Effector memory CD4-positive, alpha-beta T cell (primary cell): ENCODE measurements around the gene TNFRSF19.
A peak's percentile ranks its signal among the peaks of the same experiment; 100 is the strongest.
"Not testable (repeated sequence)": the region's sequence is repeated elsewhere in the genome, so short reads cannot be mapped to it uniquely, and the experiment has no call there.

Experiments
- DNase-seq, 3 donors: peaks; one replicate each; pipeline ENCODE4 v3.0.0-alpha.2; 2020
- H3K27ac ChIP-seq: 2 replicates; pipeline ENCODE4 v1.7.0; 2013; ENCODE audit warnings: mild to moderate bottlenecking, low read length, moderate library complexity; ENCODE audit not compliant: insufficient read depth, poor library complexity, severe bottlenecking
- H3K27me3 ChIP-seq: replicated peaks from 2 replicates; pipeline ENCODE4 v1.7.0; 2013; ENCODE audit warnings: mild to moderate bottlenecking, low read length; ENCODE audit not compliant: insufficient read depth, control insufficient read depth, poor library complexity, severe bottlenecking
- H3K36me3 ChIP-seq: 2 replicates; pipeline ENCODE4 v1.7.0; 2013; ENCODE audit warnings: mild to moderate bottlenecking, low read length, moderate library complexity; ENCODE audit not compliant: control insufficient read depth, insufficient read depth
- H3K4me1 ChIP-seq: 2 replicates; pipeline ENCODE4 v1.7.0; 2013; ENCODE audit warnings: low read length, mild to moderate bottlenecking; ENCODE audit not compliant: control insufficient read depth, insufficient read depth, poor library complexity, severe bottlenecking
- H3K4me3 ChIP-seq: 2 replicates; pipeline ENCODE4 v1.7.0; 2013; ENCODE audit warnings: low read length, low read depth, mild to moderate bottlenecking; ENCODE audit not compliant: insufficient read depth, poor library complexity, severe bottlenecking
- H3K9me3 ChIP-seq: 2 replicates; pipeline ENCODE4 v1.7.0; 2013; ENCODE audit warnings: mild to moderate bottlenecking, low read length, moderate library complexity; ENCODE audit not compliant: control insufficient read depth

Gene TNFRSF19

GRCh38 chr13:23579896-23580683 lies 9.9 kb downstream of the TNFRSF19 start:
- H3K4me1 ChIP-seq = peaks cover 13% of the 10 kb centered on the region
- H3K27me3 ChIP-seq = peaks cover 16% of the 10 kb centered on the region
- H3K36me3 ChIP-seq = no peaks in the 10 kb centered on the region
- no peaks in the 10 kb centered on the region for H3K9me3 ChIP-seq
- peak overlapping the region; percentile 63 for H3K4me3 ChIP-seq
- no peak overlapping the region for H3K27ac ChIP-seq
- no peak for DNase-seq

- Histone ChIP-seq H3K4me1 (peaks cover 13% of the 10 kb centered on the region), H3K4me3 (no peak overlapping the region), H3K9me3 (no peaks in the 10 kb centered on the region), H3K27me3 (peaks cover 16% of the 10 kb centered on the region), H3K36me3 (no peaks in the 10 kb centered on the region), H3K27ac (no peak overlapping the region)
- no peak for DNase-seq
Observed at GRCh38 chr13:23580684-23581060, 10.5 kb downstream of the TNFRSF19 start.

GRCh38 chr13:23583491-23583890 lies 13.3 kb downstream of the TNFRSF19 start:
- Histone ChIP-seq H3K9me3 (no peaks in the 10 kb centered on the region), H3K4me1 (peaks cover 13% of the 10 kb centered on the region), H3K36me3 (no peaks in the 10 kb centered on the region), H3K27ac (no peak overlapping the region), H3K4me3 (no peak overlapping the region), H3K27me3 (peaks cover 16% of the 10 kb centered on the region)
- no peak for DNase-seq

- Histone ChIP-seq H3K4me1 (peaks cover 9% of the 10 kb centered on the region), H3K27me3 (peaks cover 15% of the 10 kb centered on the region), H3K36me3 (no peaks in the 10 kb centered on the region), H3K9me3 (no peaks in the 10 kb centered on the region), H3K4me3 (no peak overlapping the region), H3K27ac (no peak overlapping the region)
- DNase-seq = no peak
Observed at GRCh38 chr13:23584275-23584674, 14.1 kb downstream of the TNFRSF19 start.

GRCh38 chr13:23586336-23586735 lies 16.1 kb downstream of the TNFRSF19 start:
- Histone ChIP-seq H3K27ac (no peak overlapping the region), H3K9me3 (no peaks in the 10 kb centered on the region), H3K27me3 (no peaks in the 10 kb centered on the region), H3K36me3 (no peaks in the 10 kb centered on the region), H3K4me3 (no peak overlapping the region), H3K4me1 (no peaks in the 10 kb centered on the region)
- no peak for DNase-seq

- Histone ChIP-seq H3K27ac (no peak overlapping the region), H3K27me3 (no peaks in the 10 kb centered on the region), H3K36me3 (no peaks in the 10 kb centered on the region), H3K9me3 (no peaks in the 10 kb centered on the region), H3K4me3 (no peak overlapping the region), H3K4me1 (no peaks in the 10 kb centered on the region)
- no peak for DNase-seq
Observed at GRCh38 chr13:23588666-23589065, 18.5 kb downstream of the TNFRSF19 start.

- no peaks in the 10 kb centered on the region for H3K36me3 ChIP-seq
- H3K4me3 ChIP-seq = no peak overlapping the region
Observed at GRCh38 chr13:23592596-23592995, 22.4 kb downstream of the TNFRSF19 start.

GRCh38 chr13:23593148-23593547 lies 22.9 kb downstream of the TNFRSF19 start:
- Histone ChIP-seq H3K9me3 (no peaks in the 10 kb centered on the region), H3K4me3 (no peak overlapping the region), H3K36me3 (no peaks in the 10 kb centered on the region), H3K4me1 (no peaks in the 10 kb centered on the region), H3K27me3 (peaks cover 3% of the 10 kb centered on the region), H3K27ac (no peak overlapping the region)
- no peak for DNase-seq

More at GRCh38 chr13:23592596-23592995, 22.4 kb downstream of the TNFRSF19 start:
- Histone ChIP-seq H3K4me1 (no peaks in the 10 kb centered on the region), H3K27ac (no peak overlapping the region), H3K27me3 (peaks cover 3% of the 10 kb centered on the region), H3K9me3 (no peaks in the 10 kb centered on the region)
- no peak for DNase-seq

GRCh38 chr13:23594290-23594689 lies 24.1 kb downstream of the TNFRSF19 start:
- not testable (repeated sequence) for H3K36me3 ChIP-seq, H3K27ac ChIP-seq, H3K27me3 ChIP-seq, H3K4me1 ChIP-seq, H3K4me3 ChIP-seq, H3K9me3 ChIP-seq, DNase-seq

GRCh38 chr13:23598369-23598768 lies 28.2 kb downstream of the TNFRSF19 start:
- peaks cover 3% of the 10 kb centered on the region for H3K27me3 ChIP-seq

More at GRCh38 chr13:23598369-23598768, 28.2 kb downstream of the TNFRSF19 start:
- DNase-seq = no peak
- H3K27ac ChIP-seq = no peak overlapping the region
- no peaks in the 10 kb centered on the region for H3K9me3 ChIP-seq
- no peaks in the 10 kb centered on the region for H3K36me3 ChIP-seq
- H3K4me3 ChIP-seq = no peak overlapping the region
- H3K4me1 ChIP-seq = no peaks in the 10 kb centered on the region
